Natural killer cell (primary cell): ENCODE results near the gene RND2. TPM values are rescaled to one million over a fixed set of nuclear protein-coding genes. Genes with fewer than 3 reads are reported as not detected.

Experiments used
- ATAC-seq, 3 donors: fragments of 150-1000 bp in 2 of 3; fragments of 200-7000 bp in 1 of 3; cut with Tn5 transposase; 1 replicate in 1 of 3; 2 replicates in 2 of 3; pipeline ENCODE4 v1.10.0; 2021; ENCODE audit warnings: mild to moderate bottlenecking in 2 of 3, moderate library complexity in 2 of 3
- DNase-seq, 2 donors: peaks; one replicate each; pipeline versions ENCODE4 v3.0.0 to v3.0.0-alpha.2; 2013 to 2021; ENCODE audit warnings: mixed read lengths in 1 of 2
- H3K27ac ChIP-seq: one replicate; pipeline ENCODE4 v1.5.1; 2013; ENCODE audit warnings: mild to moderate bottlenecking, low read length
- H3K27me3 ChIP-seq: one replicate; pipeline ENCODE4 v1.6.1; 2013; ENCODE audit warnings: low read length; ENCODE audit not compliant: control insufficient read depth, insufficient read depth
- H3K36me3 ChIP-seq: one replicate; pipeline ENCODE4 v1.6.1; 2013; ENCODE audit warnings: low read length; ENCODE audit not compliant: control insufficient read depth, insufficient read depth
- H3K4me1 ChIP-seq: one replicate; pipeline ENCODE4 v1.6.1; 2013; ENCODE audit warnings: low read length; ENCODE audit not compliant: control insufficient read depth, insufficient read depth
- H3K4me3 ChIP-seq: one replicate; pipeline ENCODE4 v1.5.1; 2013; ENCODE audit warnings: low read length
- H3K9me3 ChIP-seq: one replicate; pipeline ENCODE4 v1.6.1; 2013; ENCODE audit warnings: low read length; ENCODE audit not compliant: control insufficient read depth, insufficient read depth
- H3K27ac Mint-ChIP-seq, 2 donors: one replicate each; pipeline ENCODE4 v1.8.0; 2022; ENCODE audit warnings: mild to moderate bottlenecking in 2 of 2, mixed read lengths in 2 of 2, moderate library complexity in 1 of 2
- H3K27me3 Mint-ChIP-seq, 2 donors: one replicate each; pipeline ENCODE4 v1.8.0; 2022; ENCODE audit warnings: low read depth in 2 of 2, mixed read lengths in 2 of 2
- H3K36me3 Mint-ChIP-seq: one replicate; pipeline ENCODE4 v1.8.0; 2022; ENCODE audit warnings: mixed read lengths
- H3K4me1 Mint-ChIP-seq, 2 donors: one replicate each; pipeline ENCODE4 v1.8.0; 2022; ENCODE audit warnings: mixed read lengths in 2 of 2
- H3K4me3 Mint-ChIP-seq: one replicate; pipeline ENCODE4 v1.8.0; 2022; ENCODE audit warnings: mild to moderate bottlenecking, moderate library complexity, mixed read lengths
- H3K9me3 Mint-ChIP-seq, 2 donors: one replicate each; pipeline ENCODE4 v1.8.0; 2022; ENCODE audit warnings: mixed read lengths in 2 of 2
- WGBS: methylation state at CpG from one replicate; pipeline ENCODE4 v1.1.7; 2013; ENCODE audit warnings: missing lambda C conversion rate; ENCODE audit not compliant: insufficient coverage; 5-methylcytosine and 5-hydroxymethylcytosine counted together
- intact Hi-C: fragments of 100-400 bp; cut with micrococcal nuclease; formaldehyde crosslinking; loops from one replicate; pipeline ENCODE4 v1.14.2; 2022
- total RNA-seq, 4 donors: library from RNA; stranded (reverse); fragments of 120-200 nt in 1 of 4; gene quantifications; one replicate each; pipeline versions ENCODE4 v1.2.3 to v1.2.4, GENCODE V29; 2013 to 2022
- TF ChIP-seq, protein P1 (sequence below): fragments of 200-600 bp; IDR thresholded peaks from one replicate; pipeline ENCODE4 v1.8.0; 2022; ENCODE audit warnings: antibody characterized with exemption

Gene RND2
- total RNA-seq, 3 donors from 2014 or later (not counting 1 experiment from before 2014, with no cell fraction given): 0.12 to 0.58 (median 0.14) TPM

DNA sequence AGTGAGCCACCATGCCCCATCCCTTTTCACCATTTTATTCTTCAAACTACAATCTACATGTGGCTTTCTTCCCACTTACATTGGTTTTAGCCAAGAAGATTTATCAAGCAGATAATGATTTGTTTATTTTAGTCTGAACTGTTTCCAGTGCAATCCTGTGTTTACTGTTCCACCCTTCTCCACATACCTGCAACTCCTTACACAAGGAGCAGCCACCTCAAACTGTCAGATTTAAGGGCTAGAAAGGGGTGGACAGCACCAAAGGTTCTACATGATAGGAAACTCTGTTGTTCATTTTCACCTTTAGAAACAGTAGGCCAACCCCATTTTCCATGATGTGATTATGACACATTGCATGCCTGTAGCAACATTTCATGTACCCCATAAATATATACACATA is 42.8 kb upstream of the RND2 start:
- no peaks in the 10 kb centered on the region for H3K9me3 ChIP-seq
- H3K27me3 ChIP-seq: no peaks in the 10 kb centered on the region
- Mint-ChIP-seq H3K36me3 (no peaks in the 10 kb centered on the region), H3K27ac (peak overlapping the region in 1 of 2 donors; percentile 95), H3K27me3 (no peaks in the 10 kb centered on the region), H3K4me3 (peak overlapping the region; percentile 93), H3K4me1 (peaks cover 19 to 32% of the 10 kb centered on the region in 2 donors), H3K9me3 (no peaks in the 10 kb centered on the region)
- no peak overlapping the region for H3K4me3 ChIP-seq
- H3K36me3 ChIP-seq: peaks cover 9% of the 10 kb centered on the region
- no peak overlapping the region for H3K27ac ChIP-seq
- H3K4me1 ChIP-seq: peaks cover 25% of the 10 kb centered on the region
- ATAC-seq (no peak), DNase-seq (no peak)
- TF ChIP-seq, protein P1, sequence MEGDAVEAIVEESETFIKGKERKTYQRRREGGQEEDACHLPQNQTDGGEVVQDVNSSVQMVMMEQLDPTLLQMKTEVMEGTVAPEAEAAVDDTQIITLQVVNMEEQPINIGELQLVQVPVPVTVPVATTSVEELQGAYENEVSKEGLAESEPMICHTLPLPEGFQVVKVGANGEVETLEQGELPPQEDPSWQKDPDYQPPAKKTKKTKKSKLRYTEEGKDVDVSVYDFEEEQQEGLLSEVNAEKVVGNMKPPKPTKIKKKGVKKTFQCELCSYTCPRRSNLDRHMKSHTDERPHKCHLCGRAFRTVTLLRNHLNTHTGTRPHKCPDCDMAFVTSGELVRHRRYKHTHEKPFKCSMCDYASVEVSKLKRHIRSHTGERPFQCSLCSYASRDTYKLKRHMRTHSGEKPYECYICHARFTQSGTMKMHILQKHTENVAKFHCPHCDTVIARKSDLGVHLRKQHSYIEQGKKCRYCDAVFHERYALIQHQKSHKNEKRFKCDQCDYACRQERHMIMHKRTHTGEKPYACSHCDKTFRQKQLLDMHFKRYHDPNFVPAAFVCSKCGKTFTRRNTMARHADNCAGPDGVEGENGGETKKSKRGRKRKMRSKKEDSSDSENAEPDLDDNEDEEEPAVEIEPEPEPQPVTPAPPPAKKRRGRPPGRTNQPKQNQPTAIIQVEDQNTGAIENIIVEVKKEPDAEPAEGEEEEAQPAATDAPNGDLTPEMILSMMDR: no peak
- intact Hi-C loops: loop anchor here (5.0 kb wide), 1 partner anchor 150 kb away; the partner anchor contains the start of gene PSME3

DNA sequence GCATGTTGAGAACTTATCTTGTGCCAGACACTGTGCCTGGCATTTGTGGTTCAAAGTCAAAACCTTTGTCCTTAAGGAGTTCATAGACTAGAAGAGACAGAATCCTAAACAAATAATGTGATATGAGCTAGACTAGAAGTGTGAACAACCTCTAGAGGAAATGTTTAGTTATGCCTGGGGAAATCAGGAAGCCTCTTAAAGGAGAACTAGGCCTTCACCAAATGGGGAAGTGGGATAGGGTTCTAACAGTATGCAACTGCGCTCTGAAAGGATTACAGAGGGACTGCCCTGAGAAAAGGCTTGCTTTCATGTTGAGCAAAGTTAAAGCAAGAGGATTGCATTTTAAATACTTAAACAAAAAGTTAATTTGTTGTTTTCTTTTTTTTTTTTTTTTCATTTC is 39.8 kb upstream of the RND2 start:
- intact Hi-C loops: no loop called here
- Histone ChIP-seq H3K36me3 (peaks cover 37% of the 10 kb centered on the region), H3K27ac (no peak overlapping the region), H3K4me1 (peaks cover 18% of the 10 kb centered on the region), H3K27me3 (no peaks in the 10 kb centered on the region), H3K9me3 (no peaks in the 10 kb centered on the region), H3K4me3 (no peak overlapping the region)
- Mint-ChIP-seq H3K27ac (no peak overlapping the region), H3K36me3 (no peaks in the 10 kb centered on the region), H3K4me3 (no peak overlapping the region), H3K9me3 (no peaks in the 10 kb centered on the region), H3K27me3 (no peaks in the 10 kb centered on the region), H3K4me1 (peaks cover 15 to 22% of the 10 kb centered on the region in 2 donors)
- TF ChIP-seq, protein P1: no peak
- WGBS: no CpG with 5 or more reads among the region's 1 CpG
- ATAC-seq (no peak), DNase-seq (no peak)

DNA sequence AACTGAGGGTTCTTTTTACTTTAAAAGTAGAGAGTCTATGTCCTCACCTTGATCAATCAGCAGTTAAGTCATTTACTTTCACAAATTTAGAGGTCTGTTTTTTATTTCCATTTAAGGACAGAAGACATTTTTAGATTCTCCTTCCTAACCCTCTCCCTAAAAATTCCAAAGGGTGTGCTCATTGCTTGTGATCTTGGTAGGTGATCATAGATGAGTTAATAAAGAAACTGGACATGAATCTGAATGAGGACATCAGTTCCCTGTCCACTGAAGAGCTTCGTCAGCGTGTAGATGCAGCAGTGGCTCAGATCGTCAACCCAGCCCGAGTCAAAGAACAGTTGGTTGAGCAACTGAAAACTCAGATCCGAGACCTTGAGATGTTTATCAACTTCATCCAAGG is 35.9 kb upstream of the RND2 start:
- no peak for DNase-seq
- intact Hi-C loops: no loop called here
- H3K4me1 ChIP-seq: peaks cover 3% of the 10 kb centered on the region
- TF ChIP-seq, protein P1: no peak
- H3K9me3 ChIP-seq: no peaks in the 10 kb centered on the region
- H3K27ac ChIP-seq: no peak overlapping the region
- no peak overlapping the region for H3K4me3 ChIP-seq
- Mint-ChIP-seq H3K9me3 (no peaks in the 10 kb centered on the region), H3K27ac (no peak overlapping the region), H3K27me3 (no peaks in the 10 kb centered on the region), H3K4me1 (no peaks in the 10 kb centered on the region), H3K36me3 (no peaks in the 10 kb centered on the region), H3K4me3 (no peak overlapping the region)
- no peaks in the 10 kb centered on the region for H3K27me3 ChIP-seq
- H3K36me3 ChIP-seq: peaks cover 64% of the 10 kb centered on the region
- no peak for ATAC-seq
- 96% methylated on average over 5 of the region's 5 CpGs for WGBS
